Stimulated activated CD8-positive, alpha-beta memory T cell treated with anti-CD3 and anti-CD28 coated beads, Interleukin-12 subunit alpha, Interleukin-12 subunit beta, amount 100 ng/mL, for 24 hours (primary cell): ENCODE results near the gene HECW1.
"Not testable (repeated sequence)": the region's sequence is repeated elsewhere in the genome, so short reads cannot be mapped to it uniquely, and the experiment has no call there.

ENCODE experiments used
- DNase-seq: peaks from one replicate; pipeline ENCODE4 v3.0.0-alpha.2; 2020; ENCODE audit errors: extremely low read depth

The HECW1 gene

GRCh38 chr7:43577485-43577951 lies 465.1 kb downstream of the HECW1 start:
- DNase-seq: no peak

GRCh38 chr7:43582503-43583423 lies 470.3 kb downstream of the HECW1 start, which contains the start of gene STK17A:
Gene STK17A, plus strand, starts transcription at chr7:43583108. Its CDS starts 136 bp downstream, at chr7:43583244.
- peak; percentile 82 for DNase-seq

GRCh38 chr7:43583424-43584194 lies 471.2 kb downstream of the HECW1 start:
- DNase-seq: peak; percentile 31

DNA sequence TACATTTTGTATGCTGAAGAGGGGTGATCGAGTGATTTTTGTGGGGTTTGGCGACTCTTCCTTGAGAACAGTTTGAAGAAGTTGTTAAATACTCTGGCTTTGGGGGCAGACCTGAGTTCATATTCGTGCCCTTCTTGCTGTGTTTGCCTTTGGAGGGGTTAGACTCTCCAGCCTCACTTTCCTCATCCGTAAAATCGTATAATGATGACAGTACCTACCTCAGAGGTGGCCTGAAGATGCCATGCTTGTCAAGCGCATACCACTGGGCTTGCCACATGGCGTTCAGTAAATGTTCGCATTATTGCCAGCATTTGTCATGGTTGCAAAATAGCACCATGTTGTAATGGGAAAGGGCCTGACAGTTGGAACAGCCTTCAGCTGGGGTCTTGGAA lies 471.7 kb downstream of the HECW1 start:
- no peak for DNase-seq

DNA sequence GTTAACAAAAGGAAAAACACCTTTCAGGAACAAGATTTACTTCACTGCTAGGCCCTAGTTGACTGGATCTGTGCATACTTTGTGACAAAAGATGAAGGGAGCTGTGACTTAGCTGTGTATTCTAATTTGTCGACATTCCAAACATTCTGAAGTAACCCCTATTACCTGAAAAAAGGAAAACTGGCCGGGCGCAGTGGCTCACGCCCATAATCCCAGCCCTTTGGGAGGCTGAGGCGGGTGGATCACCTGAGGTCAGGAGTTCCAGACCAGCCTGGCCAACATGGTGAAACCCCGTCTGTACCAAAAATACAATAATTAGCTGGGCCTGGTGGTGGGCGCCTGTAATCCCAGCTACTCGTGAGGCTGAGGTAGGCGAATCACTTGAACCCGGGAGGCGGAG lies 472.3 kb downstream of the HECW1 start:
- DNase-seq: not testable (repeated sequence)

GRCh38 chr7:43585562-43585961 lies 473.1 kb downstream of the HECW1 start:
- DNase-seq: no peak

DNA sequence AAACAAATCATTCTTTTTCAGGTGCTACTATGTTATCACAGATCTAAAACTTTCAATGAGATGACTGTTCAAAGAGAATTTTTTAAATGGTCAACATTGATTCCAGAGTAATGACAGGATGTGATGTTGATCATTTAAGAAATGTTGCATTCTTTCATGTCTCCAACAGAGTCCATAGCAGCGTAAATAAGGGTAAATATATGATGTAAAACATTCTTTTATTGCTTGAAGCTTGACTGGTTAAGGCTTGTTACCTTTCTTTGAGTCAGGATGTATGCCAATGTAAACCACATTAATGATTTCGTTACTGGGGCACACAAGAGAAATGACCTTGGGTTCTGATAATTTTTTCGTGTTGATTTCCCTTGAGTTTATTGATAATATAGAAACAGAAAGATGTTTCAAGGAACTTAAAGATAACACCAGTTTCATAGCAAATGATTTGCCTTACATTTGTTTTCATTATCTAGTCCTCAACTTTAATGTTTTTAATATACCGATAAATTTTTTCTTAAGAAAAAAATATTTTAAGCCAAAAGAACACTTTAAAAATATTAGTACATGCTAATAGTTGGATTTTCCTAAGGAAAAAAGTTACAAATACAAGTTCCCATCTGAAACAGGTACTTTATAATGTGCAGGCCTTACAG lies 473.9 kb downstream of the HECW1 start:
- DNase-seq: no peak

GRCh38 chr7:43588477-43589132 lies 476.2 kb downstream of the HECW1 start:
- DNase-seq: no peak

DNA sequence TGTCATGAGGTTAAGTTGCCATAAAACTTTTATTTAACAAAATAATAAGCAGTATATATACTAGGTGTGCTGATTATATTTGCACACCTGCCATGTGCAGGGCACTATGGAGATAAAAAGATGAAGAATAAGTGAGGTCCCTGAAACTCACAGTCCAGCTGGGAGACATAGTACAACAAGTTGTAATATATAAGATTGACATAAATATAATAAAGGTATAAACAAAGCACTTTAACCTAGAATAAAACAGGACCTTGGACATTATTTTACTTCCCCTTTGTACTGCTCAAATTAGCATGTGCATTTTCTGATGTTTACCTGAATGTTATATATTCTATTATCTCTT lies 476.7 kb downstream of the HECW1 start:
- no peak for DNase-seq

DNA sequence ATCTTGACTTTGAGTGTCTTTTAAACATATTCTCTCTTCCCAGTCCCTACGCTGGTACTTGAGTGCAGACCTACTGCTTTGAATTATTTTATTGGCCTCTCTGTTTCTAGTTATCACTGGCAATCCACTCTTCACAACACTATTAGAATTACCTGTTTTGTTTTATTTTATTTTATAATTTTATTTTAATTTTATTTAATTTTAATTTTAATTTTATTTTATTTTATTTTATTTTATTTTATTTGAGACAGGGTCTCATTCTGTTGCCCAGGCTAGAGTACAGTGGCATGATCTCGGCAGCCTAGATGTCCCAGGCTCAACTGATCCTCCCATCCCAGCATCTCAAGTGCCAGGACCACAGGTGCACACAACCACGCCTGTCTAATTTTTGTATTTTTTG lies 477.3 kb downstream of the HECW1 start:
- DNase-seq: no peak

DNA sequence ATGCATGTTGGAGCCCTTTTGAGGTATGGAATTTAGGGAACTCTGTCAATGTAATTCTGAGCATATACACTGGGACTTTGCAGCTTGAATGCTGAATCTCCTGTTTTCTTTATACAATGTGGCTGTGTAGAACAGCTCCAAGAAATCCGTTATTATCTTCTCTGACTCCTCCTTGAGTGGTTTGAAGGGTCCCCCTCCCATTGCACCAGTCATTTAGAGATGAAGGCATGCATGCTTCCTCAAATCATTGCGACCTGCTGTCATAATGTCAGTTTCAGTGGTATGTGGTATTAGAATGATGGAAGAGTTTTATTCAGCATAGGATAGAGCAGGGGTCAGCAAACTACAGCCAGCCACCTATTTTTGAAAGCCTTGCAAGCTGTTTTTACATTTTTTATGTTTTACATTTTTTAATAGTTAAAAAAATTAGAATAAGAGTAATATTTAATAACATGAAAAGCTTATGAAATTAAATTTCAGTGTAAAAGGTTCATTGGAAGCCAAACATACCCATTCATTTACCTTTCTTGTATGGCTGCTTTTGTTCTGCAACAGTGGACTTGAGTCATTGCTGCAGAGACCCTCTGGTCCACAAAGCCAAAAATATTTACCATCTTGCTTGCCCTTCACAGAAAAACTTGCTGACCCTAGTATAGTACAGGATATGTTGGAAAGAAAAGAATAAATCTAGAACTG lies 478.6 kb downstream of the HECW1 start:
- no peak for DNase-seq

- no peak for DNase-seq
Measured at GRCh38 chr7:43591558-43592180, 479.2 kb downstream of the HECW1 start.

- DNase-seq: no peak
Measured at GRCh38 chr7:43592326-43592725, 479.9 kb downstream of the HECW1 start.

GRCh38 chr7:43593010-43593409 lies 480.6 kb downstream of the HECW1 start:
- no peak for DNase-seq

GRCh38 chr7:43594020-43594419 lies 481.6 kb downstream of the HECW1 start:
- DNase-seq: no peak

GRCh38 chr7:43596426-43596825 lies 484.0 kb downstream of the HECW1 start:
- DNase-seq: not testable (repeated sequence)

DNA sequence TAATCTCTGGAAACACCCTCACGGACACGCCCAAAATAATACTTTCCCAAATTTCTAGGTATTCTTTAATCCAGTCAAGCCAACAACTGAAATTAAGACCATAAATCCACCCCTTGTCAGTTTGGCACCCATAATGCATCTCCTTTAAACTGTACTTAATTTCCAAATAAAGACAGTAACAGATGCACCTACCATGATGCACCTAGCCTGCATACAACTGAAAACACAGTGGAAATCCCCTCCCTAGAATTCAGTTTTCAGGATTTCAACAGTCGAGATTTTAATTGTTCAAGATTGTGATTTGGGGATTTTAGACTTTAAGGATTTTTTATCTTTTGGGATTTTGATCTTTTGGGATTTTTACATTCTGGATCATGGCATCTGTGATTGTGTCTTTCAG lies 487.6 kb downstream of the HECW1 start:
- no peak for DNase-seq

DNA sequence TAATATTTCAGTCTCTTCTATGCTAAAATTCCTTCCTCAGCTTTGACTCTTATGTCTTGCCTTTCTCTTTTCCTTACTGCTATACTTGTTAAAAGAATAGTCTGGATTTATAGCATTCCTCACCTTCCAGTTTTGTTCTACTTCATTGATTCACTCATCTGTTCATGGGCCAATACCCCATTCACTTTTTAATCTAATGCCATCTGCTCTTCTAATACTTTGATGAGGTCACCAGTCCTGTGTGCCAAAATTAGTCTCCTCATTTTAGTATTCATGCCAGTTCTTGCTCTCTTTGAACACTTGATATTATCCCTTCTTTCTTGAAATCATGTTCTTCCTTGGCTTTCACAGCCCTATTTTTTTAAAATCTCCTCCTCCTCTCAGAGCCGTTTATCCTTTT lies 489.8 kb downstream of the HECW1 start:
- DNase-seq: no peak

- DNase-seq: no peak
Measured at GRCh38 chr7:43604251-43604650, 491.8 kb downstream of the HECW1 start.

GRCh38 chr7:43609097-43609496 lies 496.6 kb downstream of the HECW1 start:
- no peak for DNase-seq

- DNase-seq: no peak
Measured at GRCh38 chr7:43612128-43612527, 499.7 kb downstream of the HECW1 start.
